KMS-11 (cell line): ENCODE data around the gene AMFR.

Source experiments
- H2AFZ ChIP-seq: fragments of 200-600 bp; sonication (generic); 2 replicates; pipeline ENCODE4 v1.6.1; 2016; ENCODE audit warnings: antibody characterized with exemption, mixed run types, low read depth
- H3K27ac ChIP-seq: fragments of 200-600 bp; sonication (generic); 2 replicates; pipeline ENCODE4 v1.6.1; 2016; ENCODE audit warnings: mild to moderate bottlenecking, mixed run types
- H3K27me3 ChIP-seq: fragments of 200-600 bp; sonication (generic); 2 replicates; pipeline ENCODE4 v1.6.1; 2017; ENCODE audit warnings: mild to moderate bottlenecking, low read depth, mixed run types, moderate library complexity; ENCODE audit not compliant: insufficient read depth
- H3K36me3 ChIP-seq: fragments of 200-600 bp; sonication (generic); 2 replicates; pipeline ENCODE4 v1.6.1; 2017; ENCODE audit warnings: mild to moderate bottlenecking, mixed run types; ENCODE audit not compliant: insufficient read depth
- H3K4me1 ChIP-seq: fragments of 200-600 bp; sonication (generic); 2 replicates; pipeline ENCODE4 v1.6.1; 2016; ENCODE audit warnings: mild to moderate bottlenecking, low read depth, mixed run types; ENCODE audit not compliant: poor library complexity, severe bottlenecking
- H3K4me2 ChIP-seq: fragments of 200-600 bp; sonication (generic); 2 replicates; pipeline ENCODE4 v1.7.0; 2016; ENCODE audit warnings: mild to moderate bottlenecking, mixed run types
- H3K4me3 ChIP-seq: fragments of 200-600 bp; sonication (generic); IDR thresholded peaks from 2 replicates; pipeline ENCODE4 v1.6.1; 2017; ENCODE audit warnings: low read depth, low read length, mixed read lengths; ENCODE audit not compliant: insufficient read depth
- H3K79me2 ChIP-seq: fragments of 200-600 bp; sonication (generic); 2 replicates; pipeline ENCODE4 v1.6.1; 2016; ENCODE audit warnings: low read depth, mixed run types; ENCODE audit not compliant: insufficient read depth
- H3K9ac ChIP-seq: fragments of 200-600 bp; sonication (generic); 2 replicates; pipeline ENCODE4 v1.6.1; 2016; ENCODE audit warnings: mild to moderate bottlenecking, mixed run types
- H4K20me1 ChIP-seq: fragments of 200-600 bp; sonication (generic); 2 replicates; pipeline ENCODE4 v1.6.1; 2016; ENCODE audit warnings: mild to moderate bottlenecking, mixed run types; ENCODE audit not compliant: insufficient read depth
- CTCF ChIP-seq: fragments of 200-600 bp; sonication (generic); conservative IDR thresholded peaks from 2 replicates; pipeline ENCODE4 v1.6.1; 2017; ENCODE audit warnings: low read depth, mild to moderate bottlenecking, antibody characterized with exemption, low read length, moderate library complexity, mixed read lengths

Gene AMFR

GRCh38 chr16:56320056-56320455, 105.3 kb downstream of the AMFR start:
- Histone ChIP-seq H2AFZ (no peak overlapping the region), H3K4me3 (no peak overlapping the region), H3K36me3 (no peaks in the 10 kb centered on the region), H3K27ac (no peak overlapping the region), H3K79me2 (no peaks in the 10 kb centered on the region), H3K27me3 (no peaks in the 10 kb centered on the region), H4K20me1 (no peaks in the 10 kb centered on the region), H3K9ac (no peak overlapping the region), H3K4me1 (no peaks in the 10 kb centered on the region), H3K4me2 (no peak overlapping the region)
- no peak for TF ChIP-seq CTCF

- Histone ChIP-seq H2AFZ (no peak overlapping the region), H3K4me1 (no peaks in the 10 kb centered on the region), H3K9ac (no peak overlapping the region), H3K36me3 (no peaks in the 10 kb centered on the region), H3K27me3 (no peaks in the 10 kb centered on the region), H3K79me2 (no peaks in the 10 kb centered on the region), H3K4me2 (no peak overlapping the region), H3K4me3 (no peak overlapping the region), H4K20me1 (no peaks in the 10 kb centered on the region), H3K27ac (no peak overlapping the region)
- no peak for TF ChIP-seq CTCF
Observed at GRCh38 chr16:56319376-56319775, 106.0 kb downstream of the AMFR start.

GRCh38 chr16:56318827-56319140, 106.6 kb downstream of the AMFR start:
- H3K36me3 ChIP-seq, result no peaks in the 10 kb centered on the region
- no peaks in the 10 kb centered on the region for H3K4me1 ChIP-seq
- H3K27me3 ChIP-seq, result no peaks in the 10 kb centered on the region
- no peaks in the 10 kb centered on the region for H4K20me1 ChIP-seq
- no peak overlapping the region for H2AFZ ChIP-seq
- H3K4me2 ChIP-seq, result no peak overlapping the region
- no peak overlapping the region for H3K27ac ChIP-seq
- TF ChIP-seq CTCF, result no peak
- no peaks in the 10 kb centered on the region for H3K79me2 ChIP-seq
- H3K4me3 ChIP-seq, result no peak overlapping the region
- H3K9ac ChIP-seq, result no peak overlapping the region

- 0 out of 2 replicates have a peak overlapping the region, but pooled peaks have one; percentile 29 for H3K4me2 ChIP-seq
- H3K4me3 ChIP-seq, result no peak overlapping the region
- H3K79me2 ChIP-seq, result no peaks in the 10 kb centered on the region
- H4K20me1 ChIP-seq, result no peaks in the 10 kb centered on the region
- H3K36me3 ChIP-seq, result no peaks in the 10 kb centered on the region
- H3K9ac ChIP-seq, result no peak overlapping the region
- TF ChIP-seq CTCF, result peak; percentile 86
- peak overlapping the region; percentile 18 for H2AFZ ChIP-seq
- H3K4me1 ChIP-seq, result no peaks in the 10 kb centered on the region
- H3K27ac ChIP-seq, result no peak overlapping the region
- H3K27me3 ChIP-seq, result no peaks in the 10 kb centered on the region
Observed at GRCh38 chr16:56317998-56318826, 107.1 kb downstream of the AMFR start.
